Ishikawa (cell line): ENCODE results near the gene RNF39.

Experiments used
- CEBPB ChIP-seq: IDR thresholded peaks from 2 replicates; pipeline ENCODE4 v1.6.1; 2012
- CREB1 ChIP-seq: IDR thresholded peaks from 2 replicates; pipeline ENCODE4 v1.6.1; 2012; ENCODE audit warnings: low read depth
- EGR1 ChIP-seq: IDR thresholded peaks from 2 replicates; pipeline ENCODE4 v1.6.1; 2012
- EP300 ChIP-seq: IDR thresholded peaks from 2 replicates; pipeline ENCODE4 v1.6.1; 2012; ENCODE audit warnings: borderline replicate concordance
- FOXM1 ChIP-seq: IDR thresholded peaks from 2 replicates; pipeline ENCODE4 v1.6.1; 2012; ENCODE audit warnings: low read depth, borderline replicate concordance
- MAX ChIP-seq: IDR thresholded peaks from 2 replicates; pipeline ENCODE4 v1.6.1; 2012
- NFIC ChIP-seq: IDR thresholded peaks from 2 replicates; pipeline ENCODE4 v1.6.1; 2012
- RAD21 ChIP-seq: IDR thresholded peaks from 2 replicates; pipeline ENCODE4 v1.6.1; 2012; ENCODE audit warnings: low read depth
- REST ChIP-seq: IDR thresholded peaks from 2 replicates; pipeline ENCODE4 v1.6.1; 2012; ENCODE audit warnings: low read depth, mild to moderate bottlenecking
- TAF1 ChIP-seq: IDR thresholded peaks from 2 replicates; pipeline ENCODE4 v1.6.1; 2012; ENCODE audit warnings: low read depth, mild to moderate bottlenecking
- TCF12 ChIP-seq: IDR thresholded peaks from 2 replicates; pipeline ENCODE4 v1.6.1; 2012; ENCODE audit warnings: low read depth
- TEAD4 ChIP-seq: IDR thresholded peaks from 2 replicates; pipeline ENCODE4 v1.6.1; 2012
- USF1 ChIP-seq: IDR thresholded peaks from 2 replicates; pipeline ENCODE4 v1.6.1; 2012
- YY1 ChIP-seq: IDR thresholded peaks from 2 replicates; pipeline ENCODE4 v1.6.1; 2012; ENCODE audit warnings: low read depth
- ZBTB7A ChIP-seq: IDR thresholded peaks from 2 replicates; pipeline ENCODE4 v1.6.1; 2012; ENCODE audit warnings: low read depth

Gene RNF39

GRCh38 chr6:30113003-30113759, 37.6 kb upstream of the RNF39 start, which contains the start of gene TRIM31:
TRIM31 (minus strand) TSS chr6:30113090; CDS start chr6:30112805, 285 bp downstream.
- no peak for TF ChIP-seq EGR1
- TF ChIP-seq CEBPB = no peak
- no peak for TF ChIP-seq RAD21
- TF ChIP-seq EP300 = no peak
- TF ChIP-seq CREB1 = no peak
- no peak for TF ChIP-seq ZBTB7A
- TF ChIP-seq TCF12 = no peak
- no peak for TF ChIP-seq USF1
- TF ChIP-seq YY1 = no peak
- no peak for TF ChIP-seq TEAD4
- no peak for TF ChIP-seq NFIC
- no peak for TF ChIP-seq FOXM1
- TF ChIP-seq TAF1 = no peak
- no peak for TF ChIP-seq MAX

- TF ChIP-seq USF1 (no peak), EGR1 (no peak), REST (no peak), TAF1 (no peak), ZBTB7A (no peak), CREB1 (no peak), NFIC (no peak), FOXM1 (no peak), RAD21 (no peak), CEBPB (no peak), TCF12 (no peak), TEAD4 (no peak), MAX (no peak)
Observed at GRCh38 chr6:30112402-30112994, 36.9 kb upstream of the RNF39 start.

GRCh38 chr6:30111266-30111856, 35.8 kb upstream of the RNF39 start:
- TF ChIP-seq USF1 (no peak), FOXM1 (no peak), YY1 (no peak), REST (no peak)

- TF ChIP-seq FOXM1 = no peak
- TF ChIP-seq REST = no peak
- TF ChIP-seq TEAD4 = no peak
- no peak for TF ChIP-seq RAD21
- TF ChIP-seq YY1 = no peak
- TF ChIP-seq EP300 = no peak
- TF ChIP-seq TCF12 = no peak
- no peak for TF ChIP-seq TAF1
- no peak for TF ChIP-seq MAX
- TF ChIP-seq NFIC = no peak
- TF ChIP-seq ZBTB7A = no peak
- no peak for TF ChIP-seq USF1
- TF ChIP-seq CEBPB = no peak
- TF ChIP-seq CREB1 = no peak
- TF ChIP-seq EGR1 = no peak
Observed at GRCh38 chr6:30104661-30105060, 29.1 kb upstream of the RNF39 start.
